Spleen (tissue), 11 donors: Measurements from ENCODE around the gene DLEC1. TPM values are rescaled to one million over a fixed set of nuclear protein-coding genes. Genes with fewer than 3 reads are reported as not detected.

Experiments
- DNase-seq: peaks from one replicate; pipeline ENCODE4 v3.0.0-alpha.2; 2020
- H3K27ac ChIP-seq, 8 donors: fragments of 200-600 bp; sonication (generic) in 7 of 8; 1 replicate in 4 of 8; 2 replicates in 4 of 8; pipeline versions ENCODE4 v1.5.0 to v1.8.0; 2016 to 2021; ENCODE audit warnings: inconsistent platforms in 4 of 8, mild to moderate bottlenecking in 4 of 8, moderate library complexity in 1 of 8
- H3K27me3 ChIP-seq, 7 donors: fragments of 200-600 bp; sonication (generic) in 6 of 7; replicated peaks in 1 of 7; 1 replicate in 4 of 7; 2 replicates in 3 of 7; pipeline versions ENCODE4 v1.5.0 to v1.8.0; 2016 to 2021; ENCODE audit warnings: inconsistent platforms in 3 of 7, mild to moderate bottlenecking in 1 of 7
- H3K36me3 ChIP-seq, 6 donors: fragments of 200-600 bp; sonication (generic) in 5 of 6; 1 replicate in 4 of 6; 2 replicates in 2 of 6; pipeline versions ENCODE4 v1.5.0 to v1.8.0; 2016 to 2021; ENCODE audit warnings: inconsistent platforms in 2 of 6
- H3K4me1 ChIP-seq, 6 donors: fragments of 200-600 bp; sonication (generic) in 5 of 6; 1 replicate in 3 of 6; 2 replicates in 3 of 6; pipeline versions ENCODE4 v1.5.0 to v1.8.0; 2016 to 2021; ENCODE audit warnings: inconsistent platforms in 3 of 6
- H3K4me3 ChIP-seq, 8 donors: fragments of 200-600 bp; sonication (generic) in 7 of 8; 1 replicate in 4 of 8; 2 replicates in 4 of 8; pipeline versions ENCODE4 v1.5.0 to v1.8.0; 2016 to 2021; ENCODE audit warnings: inconsistent platforms in 4 of 8, mild to moderate bottlenecking in 4 of 8, moderate library complexity in 2 of 8
- H3K9me3 ChIP-seq, 8 donors: fragments of 200-600 bp; sonication (generic) in 7 of 8; 1 replicate in 4 of 8; 2 replicates in 4 of 8; pipeline versions ENCODE4 v1.5.0 to v1.8.0; 2016 to 2021; ENCODE audit warnings: inconsistent platforms in 4 of 8
- POLR2A ChIP-seq, 3 donors: fragments of 450-650 bp; IDR thresholded peaks; one replicate each; pipeline ENCODE4 v1.5.1; 2017; ENCODE audit warnings: antibody characterized with exemption in 3 of 3, mild to moderate bottlenecking in 1 of 3
- POLR2AphosphoS5 ChIP-seq, 3 donors: sonication (generic); formaldehyde crosslinking; IDR thresholded peaks; one replicate each; pipeline ENCODE4 v1.5.1; 2017; ENCODE audit warnings: antibody characterized with exemption in 3 of 3
- WGBS, 5 donors: extraction: QIAGEN DNeasy Blood & Tissue Kit in 3 of 5; methylation state at CpG; one replicate each; pipeline versions ENCODE4 v1.1.5 to v1.1.7; 2013 to 2018; 5-methylcytosine and 5-hydroxymethylcytosine counted together
- intact Hi-C: fragments of 100-400 bp; cut with DNase I; formaldehyde crosslinking; loops from one replicate; pipeline ENCODE4 v1.15.0; 2023; ENCODE audit warnings: low total_unique reads
- polyA plus RNA-seq, 3 donors: library from polyadenylated mRNA; stranded (reverse); fragments of 200-250 nt; gene quantifications; one replicate each; pipeline ENCODE4 v1.2.1, GENCODE V29; 2013
- total RNA-seq, 7 donors: library from RNA; depleted of rRNA in 3 of 7; stranded (reverse); fragments of >200 nt in 3 of 7; fragmentation: NEBNext Ultra II Directional in 4 of 7; extraction: Animal tissue kit (Norgen Biotek cat#: 25700) in 4 of 7; gene quantifications; one replicate each; pipeline versions ENCODE4 v1.1.0 to v1.2.1, GENCODE V29; 2016 to 2021
- TF ChIP-seq, protein P1 (sequence below), 11 experiments: fragments of 200-600 bp in 7 of 11; fragments of 450-650 bp in 4 of 11; sonication (generic) in 4 of 11; IDR thresholded peaks in 8 of 11; conservative IDR thresholded peaks in 3 of 11; 1 replicate in 7 of 11; 2 replicates in 4 of 11; pipeline versions ENCODE4 v1.4.0 to v1.8.0; 2016 to 2021; ENCODE audit warnings: antibody characterized with exemption in 11 of 11, inconsistent platforms in 4 of 11, mild to moderate bottlenecking in 1 of 11
- donor health status: healthy with polysubstance abuse.
- donor health status: DM: no; HTN: no; CAD: no; lungs with moderate emphysema.
- donor health status: DM: no; HTN: no; CAD: no.
- donor health status: Bipolar disorder and iron deficiency.
- donor health status: healthy.
- donor health status: DM: no; HTN: no; CAD: no.
- donor health status: DM: yes; HTN: yes; CAD: no.

Gene DLEC1
- total and polyA plus RNA-seq, 10 donors = 0.36 to 2.3 (median 0.88) TPM

GRCh38 chr3:38117163-38117716 is 78.2 kb downstream of the DLEC1 start:
- Histone ChIP-seq H3K36me3 (peaks cover 0 to 57% (median 27%) of the 10 kb centered on the region in 6 donors), H3K27me3 (no peaks in the 10 kb centered on the region), H3K4me1 (peaks cover 0 to 33% (median 2%) of the 10 kb centered on the region in 6 donors), H3K27ac (no peak overlapping the region), H3K9me3 (no peaks in the 10 kb centered on the region), H3K4me3 (no peak overlapping the region)
- 86 to 93% (median 89%) methylated on average over 7 to 10 of the region's 10 CpGs for WGBS, 5 donors
- TF ChIP-seq POLR2A (IDR thresholded peaks at IDR 0.05) = no peak
- TF ChIP-seq, protein P1, sequence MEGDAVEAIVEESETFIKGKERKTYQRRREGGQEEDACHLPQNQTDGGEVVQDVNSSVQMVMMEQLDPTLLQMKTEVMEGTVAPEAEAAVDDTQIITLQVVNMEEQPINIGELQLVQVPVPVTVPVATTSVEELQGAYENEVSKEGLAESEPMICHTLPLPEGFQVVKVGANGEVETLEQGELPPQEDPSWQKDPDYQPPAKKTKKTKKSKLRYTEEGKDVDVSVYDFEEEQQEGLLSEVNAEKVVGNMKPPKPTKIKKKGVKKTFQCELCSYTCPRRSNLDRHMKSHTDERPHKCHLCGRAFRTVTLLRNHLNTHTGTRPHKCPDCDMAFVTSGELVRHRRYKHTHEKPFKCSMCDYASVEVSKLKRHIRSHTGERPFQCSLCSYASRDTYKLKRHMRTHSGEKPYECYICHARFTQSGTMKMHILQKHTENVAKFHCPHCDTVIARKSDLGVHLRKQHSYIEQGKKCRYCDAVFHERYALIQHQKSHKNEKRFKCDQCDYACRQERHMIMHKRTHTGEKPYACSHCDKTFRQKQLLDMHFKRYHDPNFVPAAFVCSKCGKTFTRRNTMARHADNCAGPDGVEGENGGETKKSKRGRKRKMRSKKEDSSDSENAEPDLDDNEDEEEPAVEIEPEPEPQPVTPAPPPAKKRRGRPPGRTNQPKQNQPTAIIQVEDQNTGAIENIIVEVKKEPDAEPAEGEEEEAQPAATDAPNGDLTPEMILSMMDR (IDR thresholded peaks at IDR 0.05 in 8 of 11, conservative IDR thresholded peaks at IDR 0.05 in 3 of 11) = no peak
- peak in 1 of 3 donors; percentile 4 for TF ChIP-seq POLR2AphosphoS5 (IDR thresholded peaks at IDR 0.05)
- intact Hi-C loops = loop anchor here (5.0 kb wide), 1 partner anchor 365 kb away; no protein-coding TSS in a partner anchor
- peak; percentile 69 for DNase-seq

DNA sequence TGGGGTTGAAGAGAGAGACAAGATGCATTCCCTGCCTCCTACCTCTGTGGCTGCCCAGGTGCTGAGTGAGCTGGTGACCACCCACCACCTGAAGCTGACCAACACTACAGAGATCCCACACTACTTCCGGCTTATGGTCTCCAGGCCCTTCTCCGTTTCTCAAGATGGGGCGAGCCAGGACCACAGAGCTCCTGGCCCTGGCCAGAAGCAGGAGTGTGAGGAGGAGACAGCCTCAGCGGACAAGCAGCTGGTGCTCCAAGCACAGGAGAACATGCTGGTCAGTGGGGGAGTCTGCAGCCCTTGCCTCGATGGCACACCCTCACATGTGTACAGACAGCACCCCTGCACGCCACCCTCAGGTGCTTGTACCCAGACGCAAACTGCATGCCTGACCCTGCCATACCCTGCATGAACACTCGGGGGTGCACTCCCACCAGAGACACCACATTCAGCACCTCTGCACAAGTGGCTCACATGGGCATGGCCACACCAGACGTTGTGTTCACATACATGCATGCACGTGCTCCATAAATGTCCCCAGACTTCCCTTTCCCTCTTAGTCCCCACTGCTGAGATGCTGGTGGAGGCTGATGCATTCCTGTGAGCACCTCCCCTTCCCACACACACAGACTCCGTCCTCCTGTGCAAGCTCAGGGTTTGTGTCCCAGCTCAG is 78.9 kb downstream of the DLEC1 start:
- intact Hi-C loops = loop anchor here (5.0 kb wide), 1 partner anchor 364 kb away; no protein-coding TSS in a partner anchor
- peak; percentile 87 for DNase-seq
- Histone ChIP-seq H3K4me1 (peaks cover 0 to 33% (median 2%) of the 10 kb centered on the region in 6 donors), H3K9me3 (no peaks in the 10 kb centered on the region), H3K36me3 (peaks cover 0 to 64% (median 33%) of the 10 kb centered on the region in 6 donors), H3K27ac (no peak overlapping the region), H3K27me3 (no peaks in the 10 kb centered on the region), H3K4me3 (no peak overlapping the region)
- TF ChIP-seq POLR2A (IDR thresholded peaks at IDR 0.05) (no peak), POLR2AphosphoS5 (IDR thresholded peaks at IDR 0.05) (peak; percentile 60 to 75 (median 64))
- TF ChIP-seq, protein P1 (IDR thresholded peaks at IDR 0.05 in 8 of 11, conservative IDR thresholded peaks at IDR 0.05 in 3 of 11) = peak; percentile 74 to 91 (median 83)
- WGBS, 5 donors = 53 to 71% (median 55%) methylated on average over 6 to 11 of the region's 11 CpGs

GRCh38 chr3:38118421-38119247 is 79.6 kb downstream of the DLEC1 start:
- TF ChIP-seq POLR2AphosphoS5 (IDR thresholded peaks at IDR 0.05) = no peak
- no peak for TF ChIP-seq POLR2A (IDR thresholded peaks at IDR 0.05)
- TF ChIP-seq, protein P1 (IDR thresholded peaks at IDR 0.05 in 8 of 11, conservative IDR thresholded peaks at IDR 0.05 in 3 of 11) = no peak
- intact Hi-C loops = loop anchor here (5.0 kb wide), 1 partner anchor 364 kb away; no protein-coding TSS in a partner anchor
- DNase-seq = peak; percentile 37
- H3K27me3 ChIP-seq = no peaks in the 10 kb centered on the region
- no peaks in the 10 kb centered on the region for H3K9me3 ChIP-seq
- no peak overlapping the region for H3K4me3 ChIP-seq
- H3K27ac ChIP-seq = no peak overlapping the region
- 72 to 89% (median 84%) methylated on average over 13 of the region's 13 CpGs for WGBS, 5 donors
- H3K36me3 ChIP-seq = peaks cover 0 to 71% (median 41%) of the 10 kb centered on the region in 6 donors
- H3K4me1 ChIP-seq = peaks cover 0 to 33% (median 2%) of the 10 kb centered on the region in 6 donors
